Tibial nerve (tissue), 4 donors: ENCODE data around the gene MYBPC1. TPM values are rescaled to one million over a fixed set of nuclear protein-coding genes. Genes with fewer than 3 reads are reported as not detected.

Experiments used
- DNase-seq, 2 donors: peaks; one replicate each; pipeline ENCODE4 v3.0.0-alpha.2; 2019; ENCODE audit warnings: low spot score in 2 of 2
- H3K27ac ChIP-seq, 4 donors: fragments of 200-600 bp; sonication (generic) in 3 of 4; one replicate each; pipeline ENCODE4 v1.5.1; 2017 to 2019; ENCODE audit warnings: mild to moderate bottlenecking in 1 of 4
- H3K27me3 ChIP-seq, 2 donors: fragments of 200-600 bp; sonication (generic) in 1 of 2; one replicate each; pipeline versions ENCODE4 v1.5.1 to v1.6.0; 2017 to 2019
- H3K36me3 ChIP-seq, 3 donors: fragments of 200-600 bp; sonication (generic); one replicate each; pipeline ENCODE4 v1.5.1; 2018 to 2019
- H3K4me1 ChIP-seq, 4 donors: fragments of 200-600 bp; sonication (generic) in 3 of 4; one replicate each; pipeline ENCODE4 v1.5.1; 2017 to 2019
- H3K4me3 ChIP-seq, 4 donors: fragments of 200-600 bp; sonication (generic) in 3 of 4; one replicate each; pipeline ENCODE4 v1.5.1; 2017 to 2019; ENCODE audit warnings: mild to moderate bottlenecking in 1 of 4, moderate library complexity in 1 of 4
- H3K9me3 ChIP-seq, 4 donors: fragments of 200-600 bp; sonication (generic) in 3 of 4; one replicate each; pipeline ENCODE4 v1.5.1; 2017 to 2019
- EP300 ChIP-seq, 2 donors: sonication (generic); formaldehyde crosslinking; IDR thresholded peaks; one replicate each; pipeline ENCODE4 v1.6.1; 2017; ENCODE audit warnings: antibody characterized with exemption in 2 of 2, mild to moderate bottlenecking in 1 of 2
- POLR2A ChIP-seq, 2 donors: fragments of 450-650 bp; IDR thresholded peaks; one replicate each; pipeline ENCODE4 v1.6.1; 2017; ENCODE audit warnings: antibody characterized with exemption in 2 of 2, mild to moderate bottlenecking in 2 of 2, moderate library complexity in 2 of 2
- WGBS, 2 donors: methylation state at CpG; one replicate each; pipeline ENCODE4 v1.1.5; 2018; 5-methylcytosine and 5-hydroxymethylcytosine counted together
- total RNA-seq, 4 donors: library from RNA; depleted of rRNA; stranded (reverse); fragments of >200 nt; gene quantifications; one replicate each; pipeline ENCODE4 v1.1.0, GENCODE V29; 2016
- TF ChIP-seq, protein P1 (sequence below), 5 experiments: fragments of 200-600 bp in 3 of 5; fragments of 450-650 bp in 2 of 5; sonication (generic) in 3 of 5; IDR thresholded peaks; one replicate each; pipeline ENCODE4 v1.5.1; 2016 to 2019; ENCODE audit warnings: antibody characterized with exemption in 5 of 5, mild to moderate bottlenecking in 3 of 5, moderate library complexity in 2 of 5

Gene MYBPC1
- total RNA-seq, 4 donors from 2014 or later = under 0.01 to 1.5 (median 0.60) TPM

GRCh38 chr12:101713930-101714329 lies 119.2 kb downstream of the MYBPC1 start:
- peak overlapping the region in 3 of 4 donors; percentile 25 to 78 (median 73) for H3K27ac ChIP-seq
- peaks cover 0 to 58% (median 7%) of the 10 kb centered on the region in 4 donors for H3K4me1 ChIP-seq
- DNase-seq = no peak

GRCh38 chr12:101714877-101715444 lies 120.2 kb downstream of the MYBPC1 start:
- Histone ChIP-seq H3K36me3 (peaks cover 0 to 11% (median 0%) of the 10 kb centered on the region in 3 donors), H3K9me3 (no peaks in the 10 kb centered on the region), H3K4me1 (peaks cover 0 to 53% (median 7%) of the 10 kb centered on the region in 4 donors), H3K27ac (no peak overlapping the region), H3K4me3 (no peak overlapping the region), H3K27me3 (no peaks in the 10 kb centered on the region)
- 81 to 90% methylated on average over 3 of the region's 3 CpGs for WGBS, 2 donors
- no peak for TF ChIP-seq POLR2A (IDR thresholded peaks at IDR 0.05)
- TF ChIP-seq, protein P1, sequence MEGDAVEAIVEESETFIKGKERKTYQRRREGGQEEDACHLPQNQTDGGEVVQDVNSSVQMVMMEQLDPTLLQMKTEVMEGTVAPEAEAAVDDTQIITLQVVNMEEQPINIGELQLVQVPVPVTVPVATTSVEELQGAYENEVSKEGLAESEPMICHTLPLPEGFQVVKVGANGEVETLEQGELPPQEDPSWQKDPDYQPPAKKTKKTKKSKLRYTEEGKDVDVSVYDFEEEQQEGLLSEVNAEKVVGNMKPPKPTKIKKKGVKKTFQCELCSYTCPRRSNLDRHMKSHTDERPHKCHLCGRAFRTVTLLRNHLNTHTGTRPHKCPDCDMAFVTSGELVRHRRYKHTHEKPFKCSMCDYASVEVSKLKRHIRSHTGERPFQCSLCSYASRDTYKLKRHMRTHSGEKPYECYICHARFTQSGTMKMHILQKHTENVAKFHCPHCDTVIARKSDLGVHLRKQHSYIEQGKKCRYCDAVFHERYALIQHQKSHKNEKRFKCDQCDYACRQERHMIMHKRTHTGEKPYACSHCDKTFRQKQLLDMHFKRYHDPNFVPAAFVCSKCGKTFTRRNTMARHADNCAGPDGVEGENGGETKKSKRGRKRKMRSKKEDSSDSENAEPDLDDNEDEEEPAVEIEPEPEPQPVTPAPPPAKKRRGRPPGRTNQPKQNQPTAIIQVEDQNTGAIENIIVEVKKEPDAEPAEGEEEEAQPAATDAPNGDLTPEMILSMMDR (IDR thresholded peaks at IDR 0.05) = no peak
- no peak for TF ChIP-seq EP300 (IDR thresholded peaks at IDR 0.05)
- no peak for DNase-seq

More at GRCh38 chr12:101713930-101714329, 119.2 kb downstream of the MYBPC1 start:
- no peaks in the 10 kb centered on the region for H3K27me3 ChIP-seq
- H3K4me3 ChIP-seq = no peak overlapping the region
- WGBS, 2 donors = 73 to 84% methylated on average over 2 of the region's 2 CpGs
- peaks cover 0 to 11% (median 0%) of the 10 kb centered on the region in 3 donors for H3K36me3 ChIP-seq
- H3K9me3 ChIP-seq = no peaks in the 10 kb centered on the region
- TF ChIP-seq, protein P1 (IDR thresholded peaks at IDR 0.05) = no peak
- TF ChIP-seq EP300 (IDR thresholded peaks at IDR 0.05) (no peak), POLR2A (IDR thresholded peaks at IDR 0.05) (no peak)

DNA sequence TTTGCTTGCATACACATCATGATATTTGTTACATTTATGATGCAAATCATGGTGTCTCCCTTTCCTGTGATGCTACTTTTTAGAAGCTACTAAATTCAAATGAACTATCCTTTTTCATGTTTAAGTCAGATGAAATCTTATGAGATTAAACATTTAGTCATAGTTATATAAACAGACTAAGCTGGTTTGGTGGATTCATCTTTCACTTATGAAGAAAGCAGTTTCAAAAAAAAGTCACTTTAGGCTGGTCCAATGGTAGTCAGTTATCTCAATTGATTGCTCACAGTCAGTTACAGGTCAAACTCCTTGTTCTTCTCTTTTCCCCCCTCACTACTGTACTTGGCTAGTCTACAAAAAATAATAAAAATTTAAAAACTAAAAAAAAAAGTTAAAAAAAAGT lies 124.8 kb downstream of the MYBPC1 start:
- TF ChIP-seq, protein P1 (IDR thresholded peaks at IDR 0.05) = no peak
- TF ChIP-seq EP300 (IDR thresholded peaks at IDR 0.05) (no peak), POLR2A (IDR thresholded peaks at IDR 0.05) (no peak)
- H3K9me3 ChIP-seq = no peaks in the 10 kb centered on the region
- peaks cover 0 to 35% (median 5%) of the 10 kb centered on the region in 3 donors for H3K36me3 ChIP-seq
- no peak overlapping the region for H3K4me3 ChIP-seq
- H3K27me3 ChIP-seq = no peaks in the 10 kb centered on the region
- H3K27ac ChIP-seq = no peak overlapping the region
- DNase-seq = no peak
- H3K4me1 ChIP-seq = peaks cover 0 to 16% (median 0%) of the 10 kb centered on the region in 4 donors

DNA sequence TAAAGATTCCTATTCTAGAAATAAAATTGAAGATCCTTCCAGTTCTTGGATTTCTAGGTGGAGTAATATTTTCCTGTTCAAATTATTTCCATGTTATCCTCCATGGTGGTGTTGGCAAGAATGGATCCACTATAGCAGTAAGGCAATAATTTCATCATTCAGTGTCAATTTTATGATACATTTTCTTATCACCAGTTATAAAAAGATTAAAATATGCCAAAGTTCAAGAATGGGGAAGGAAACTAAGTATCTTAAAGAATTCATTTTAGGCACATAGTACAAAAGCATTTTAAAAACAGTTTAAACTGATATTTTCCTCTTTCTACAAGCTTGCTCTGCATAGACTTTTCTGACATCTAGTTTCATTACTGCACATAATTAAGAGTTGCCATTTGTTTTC lies 125.3 kb downstream of the MYBPC1 start:
- no peak for DNase-seq
- TF ChIP-seq POLR2A (IDR thresholded peaks at IDR 0.05) = no peak
- no peak for TF ChIP-seq EP300 (IDR thresholded peaks at IDR 0.05)
- TF ChIP-seq, protein P1 (IDR thresholded peaks at IDR 0.05) = no peak
- peaks cover 0 to 11% (median 0%) of the 10 kb centered on the region in 4 donors for H3K4me1 ChIP-seq
- peaks cover 0 to 40% (median 5%) of the 10 kb centered on the region in 3 donors for H3K36me3 ChIP-seq
- no peaks in the 10 kb centered on the region for H3K27me3 ChIP-seq
- H3K9me3 ChIP-seq = no peaks in the 10 kb centered on the region
- no peak overlapping the region for H3K4me3 ChIP-seq
- no peak overlapping the region for H3K27ac ChIP-seq

GRCh38 chr12:101722392-101722791 lies 127.6 kb downstream of the MYBPC1 start:
- Histone ChIP-seq H3K27ac (no peak overlapping the region), H3K27me3 (no peaks in the 10 kb centered on the region), H3K4me3 (no peak overlapping the region), H3K9me3 (no peaks in the 10 kb centered on the region), H3K36me3 (peaks cover 0 to 58% (median 5%) of the 10 kb centered on the region in 3 donors), H3K4me1 (no peaks in the 10 kb centered on the region)
- 96 to 98% methylated on average over 4 of the region's 4 CpGs for WGBS, 2 donors
- DNase-seq = no peak
- TF ChIP-seq EP300 (IDR thresholded peaks at IDR 0.05) (no peak), POLR2A (IDR thresholded peaks at IDR 0.05) (no peak)
- TF ChIP-seq, protein P1 (IDR thresholded peaks at IDR 0.05) = no peak
